Osteocyte (in vitro differentiated cells): Measurements from ENCODE around the gene COL6A1. TPM values are rescaled to one million over a fixed set of nuclear protein-coding genes. Genes with fewer than 3 reads are reported as not detected.

ENCODE experiments used
- DNase-seq: peaks from one replicate; pipeline ENCODE4 v3.0.0; 2021; ENCODE audit warnings: mixed read lengths; ENCODE audit not compliant: unreplicated experiment; ENCODE audit errors: extremely low spot score
- H3K27ac Mint-ChIP-seq: one replicate; pipeline ENCODE4 v1.8.0; 2021; ENCODE audit warnings: mild to moderate bottlenecking, mixed read lengths; ENCODE audit not compliant: unreplicated experiment
- H3K27me3 Mint-ChIP-seq: one replicate; pipeline ENCODE4 v1.8.0; 2021; ENCODE audit warnings: mixed read lengths; ENCODE audit not compliant: unreplicated experiment
- H3K36me3 Mint-ChIP-seq: one replicate; pipeline ENCODE4 v1.8.0; 2021; ENCODE audit warnings: mixed read lengths; ENCODE audit not compliant: unreplicated experiment
- H3K4me1 Mint-ChIP-seq: one replicate; pipeline ENCODE4 v1.8.0; 2021; ENCODE audit warnings: mixed read lengths; ENCODE audit not compliant: unreplicated experiment
- H3K4me3 Mint-ChIP-seq: one replicate; pipeline ENCODE4 v1.8.0; 2021; ENCODE audit warnings: mild to moderate bottlenecking, moderate library complexity, mixed read lengths; ENCODE audit not compliant: unreplicated experiment
- H3K9me3 Mint-ChIP-seq: one replicate; pipeline ENCODE4 v1.8.0; 2021; ENCODE audit warnings: mixed read lengths; ENCODE audit not compliant: unreplicated experiment
- CTCF ChIP-seq: fragments of 200-600 bp; sonication (generic); IDR thresholded peaks from 2 replicates; pipeline ENCODE4 v1.5.0; 2021; ENCODE audit warnings: antibody characterized with exemption, mild to moderate bottlenecking, moderate library complexity
- total RNA-seq: library from RNA; stranded (reverse); gene quantifications from 2 replicates; pipeline ENCODE4 v1.2.1, GENCODE V29; 2021

The COL6A1 gene
- total RNA-seq, 1 donor from 2014 or later = 1,503 TPM

- H3K27ac Mint-ChIP-seq = no peak overlapping the region
- H3K9me3 Mint-ChIP-seq = no peaks in the 10 kb centered on the region
- H3K4me3 Mint-ChIP-seq = no peak overlapping the region
- H3K27me3 Mint-ChIP-seq = peaks cover 3% of the 10 kb centered on the region
- H3K36me3 Mint-ChIP-seq = no peaks in the 10 kb centered on the region
- no peak for DNase-seq
- H3K4me1 Mint-ChIP-seq = peaks cover 26% of the 10 kb centered on the region
- no peak for TF ChIP-seq CTCF
Observed at GRCh38 chr21:45947716-45948255, 33.8 kb upstream of the COL6A1 start.

- DNase-seq = no peak
- H3K4me3 Mint-ChIP-seq = no peak overlapping the region
- no peak for TF ChIP-seq CTCF
- no peaks in the 10 kb centered on the region for H3K36me3 Mint-ChIP-seq
- peaks cover 34% of the 10 kb centered on the region for H3K4me1 Mint-ChIP-seq
- no peaks in the 10 kb centered on the region for H3K9me3 Mint-ChIP-seq
- no peak overlapping the region for H3K27ac Mint-ChIP-seq
- H3K27me3 Mint-ChIP-seq = peaks cover 3% of the 10 kb centered on the region
Observed at GRCh38 chr21:45948576-45949141, 32.9 kb upstream of the COL6A1 start.

- Mint-ChIP-seq H3K9me3 (no peaks in the 10 kb centered on the region), H3K36me3 (no peaks in the 10 kb centered on the region), H3K4me3 (no peak overlapping the region), H3K4me1 (peaks cover 46% of the 10 kb centered on the region), H3K27me3 (peaks cover 3% of the 10 kb centered on the region), H3K27ac (no peak overlapping the region)
- DNase-seq = no peak
- no peak for TF ChIP-seq CTCF
Observed at GRCh38 chr21:45949928-45950739, 31.4 kb upstream of the COL6A1 start.

- no peaks in the 10 kb centered on the region for H3K36me3 Mint-ChIP-seq
- H3K27ac Mint-ChIP-seq = no peak overlapping the region
- H3K9me3 Mint-ChIP-seq = no peaks in the 10 kb centered on the region
- H3K4me3 Mint-ChIP-seq = peak overlapping the region; percentile 5
- H3K4me1 Mint-ChIP-seq = peaks cover 46% of the 10 kb centered on the region
- no peak for DNase-seq
- no peak for TF ChIP-seq CTCF
- peaks cover 3% of the 10 kb centered on the region for H3K27me3 Mint-ChIP-seq
Observed at GRCh38 chr21:45950740-45951515, 30.6 kb upstream of the COL6A1 start.
